HG02571 (cell line): Measurements from ENCODE around the gene CAMKK1.

Source experiments
- ATAC-seq: cut with Tn5 transposase; IDR thresholded peaks from one replicate; pipeline ENCODE4 v1.9.1; 2021; ENCODE audit warnings: mild to moderate bottlenecking, moderate library complexity; ENCODE audit not compliant: unreplicated experiment

Gene CAMKK1

GRCh38 chr17:3918372-3919122 lies 25.7 kb upstream of the CAMKK1 start:
- ATAC-seq: no peak

- no peak for ATAC-seq
Measured at GRCh38 chr17:3917391-3917931, 24.6 kb upstream of the CAMKK1 start.

DNA sequence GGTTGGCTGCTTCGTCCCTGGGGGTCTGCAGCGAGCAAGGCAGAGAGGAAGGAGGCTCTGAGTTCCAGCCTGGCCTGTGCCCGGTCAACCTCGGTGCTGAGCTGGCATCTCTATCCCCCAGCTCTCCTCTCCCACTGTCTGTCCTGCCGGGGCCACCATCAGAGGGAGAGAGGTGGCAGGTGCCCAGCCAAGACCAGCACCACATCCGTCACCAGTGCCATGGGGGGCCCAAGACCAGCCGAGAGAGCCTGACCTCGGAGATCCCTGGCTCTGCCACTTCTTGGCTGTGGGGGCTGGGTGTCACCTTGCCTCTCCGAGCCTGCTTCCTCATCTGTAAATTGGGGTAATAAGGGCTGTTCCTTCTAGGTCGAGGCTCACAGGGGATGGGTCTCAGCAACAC lies 24.0 kb upstream of the CAMKK1 start:
- no peak for ATAC-seq

DNA sequence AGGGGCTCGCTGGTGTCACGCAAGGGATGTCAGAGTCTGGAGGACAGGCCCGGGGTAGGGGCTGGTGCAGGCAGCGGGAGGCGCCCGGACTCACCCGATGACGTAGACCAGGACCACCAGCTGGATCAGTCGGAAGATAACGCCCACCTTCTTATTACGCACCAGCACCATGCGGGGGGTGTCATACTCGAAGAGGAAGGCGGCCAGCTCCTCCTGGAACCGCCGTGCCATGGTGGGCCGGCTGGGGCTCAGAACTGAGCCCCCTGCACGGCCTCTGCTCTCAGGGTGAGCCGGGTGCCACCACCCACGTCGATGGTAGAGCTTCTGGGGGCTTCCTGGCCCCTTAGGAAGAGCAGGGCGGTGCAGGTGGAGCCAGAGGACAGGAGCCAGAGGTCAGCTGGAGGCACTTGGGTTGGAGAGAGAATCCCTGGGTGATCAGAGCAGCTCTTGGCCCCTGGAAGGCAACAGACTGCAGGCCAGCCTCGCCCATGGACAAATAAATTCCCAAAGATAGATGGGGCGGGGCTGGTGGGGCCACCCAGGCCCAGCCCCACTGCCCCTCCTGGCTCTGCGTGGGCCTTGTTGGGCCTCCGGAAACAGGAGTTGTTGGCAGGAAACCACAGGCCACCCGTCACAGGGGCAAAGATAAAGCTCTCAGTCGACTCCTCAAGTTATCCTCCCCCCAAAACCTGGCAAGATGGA lies 23.3 kb upstream of the CAMKK1 start, which contains the start of gene P2RX1:
Gene P2RX1 (minus strand): TSS at position 471 of the 702 bp plus-strand sequence. CDS start 240 bp downstream, at position 231.
- ATAC-seq: no peak

GRCh38 chr17:3915581-3915994 lies 22.7 kb upstream of the CAMKK1 start:
- ATAC-seq: no peak

GRCh38 chr17:3914312-3914670 lies 21.4 kb upstream of the CAMKK1 start:
- peak; percentile 49 for ATAC-seq

DNA sequence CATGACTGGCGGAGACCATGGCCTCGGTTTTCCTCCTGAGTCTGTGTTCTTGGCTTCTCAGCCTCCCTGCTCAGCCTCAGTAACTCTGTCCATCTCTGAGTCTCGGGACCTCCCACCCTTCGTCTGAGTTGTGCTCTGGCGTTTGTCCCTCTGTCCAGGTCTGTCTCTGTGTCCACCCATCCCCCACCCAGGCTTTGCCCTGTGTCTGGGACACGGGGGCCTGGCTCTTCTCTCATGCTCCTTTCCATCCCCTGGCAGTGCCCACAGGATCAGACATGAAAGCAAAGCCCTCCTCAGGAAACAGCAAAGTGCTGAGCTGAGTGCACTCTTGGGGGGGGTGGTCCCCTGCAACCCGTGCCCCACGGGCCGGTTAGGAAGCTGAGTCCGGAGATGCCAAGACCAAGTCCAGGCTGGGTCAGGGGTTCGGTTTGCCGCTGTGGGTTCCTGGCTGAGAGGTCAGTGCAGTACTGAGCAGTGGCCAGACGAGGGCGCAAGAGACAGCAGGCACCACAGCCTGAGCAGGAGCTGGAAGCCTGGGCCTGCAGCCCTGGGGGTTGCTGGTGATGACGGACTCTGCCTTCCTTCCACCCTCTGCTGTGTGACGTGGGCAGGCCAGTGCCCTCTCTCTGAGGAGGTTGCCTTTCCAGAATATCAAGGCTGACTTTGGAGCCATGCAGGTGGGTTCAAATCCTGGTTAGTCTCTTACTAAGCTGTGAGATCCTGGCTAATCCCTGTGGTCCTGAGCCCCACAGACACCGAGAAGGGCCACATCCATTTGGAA lies 20.9 kb upstream of the CAMKK1 start:
- peak; percentile 43 for ATAC-seq

- no peak for ATAC-seq
Measured at GRCh38 chr17:3912827-3913226, 20.0 kb upstream of the CAMKK1 start.

GRCh38 chr17:3911271-3912053 lies 18.6 kb upstream of the CAMKK1 start:
- ATAC-seq: peak; percentile 73

- ATAC-seq: no peak
Measured at GRCh38 chr17:3910420-3911270, 17.8 kb upstream of the CAMKK1 start.

DNA sequence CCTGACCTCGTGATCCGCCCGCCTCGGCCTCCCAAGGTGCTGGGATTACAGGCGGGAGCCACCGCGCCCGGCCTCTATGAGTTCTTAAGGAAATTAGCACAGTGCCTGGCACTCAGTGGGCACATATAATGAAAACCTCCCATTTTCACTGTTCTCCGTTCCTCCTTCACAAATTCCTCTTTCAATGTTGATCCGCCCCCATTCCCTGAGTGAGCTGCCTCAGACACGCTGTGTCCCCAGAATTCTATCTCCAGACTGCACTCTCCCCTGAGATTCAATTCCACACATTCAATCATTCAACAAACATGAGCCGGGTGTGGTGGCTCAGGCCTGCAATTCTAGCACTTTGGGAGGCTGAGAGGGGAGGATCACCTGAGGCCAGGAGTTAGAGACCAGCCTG lies 16.4 kb upstream of the CAMKK1 start:
- ATAC-seq: no peak

GRCh38 chr17:3907483-3908216 lies 14.8 kb upstream of the CAMKK1 start:
- ATAC-seq: no peak

- no peak for ATAC-seq
Measured at GRCh38 chr17:3906881-3907280, 14.0 kb upstream of the CAMKK1 start.

GRCh38 chr17:3905017-3905520 lies 12.2 kb upstream of the CAMKK1 start:
- ATAC-seq: no peak

DNA sequence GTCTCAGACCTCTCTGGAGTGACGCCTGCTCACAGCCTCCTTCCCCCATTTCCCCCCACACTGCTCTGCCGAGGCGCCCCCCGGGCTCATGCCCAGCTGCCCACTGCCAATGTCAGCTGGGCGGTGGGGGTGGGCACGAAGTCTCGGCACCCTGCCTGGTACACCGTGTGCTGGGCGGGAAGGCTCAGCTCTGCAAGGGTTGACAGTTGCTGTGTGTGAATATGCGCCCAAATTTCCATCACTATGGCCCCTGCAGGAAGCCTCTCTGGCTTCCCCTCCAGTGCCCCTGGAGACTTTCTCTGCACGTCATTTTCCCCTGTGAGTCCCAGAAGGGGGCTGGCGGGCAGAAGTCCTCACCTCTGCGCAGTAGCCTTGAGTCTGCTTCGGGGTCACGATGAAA lies 11.6 kb upstream of the CAMKK1 start:
- no peak for ATAC-seq

GRCh38 chr17:3903881-3904290 lies 11.0 kb upstream of the CAMKK1 start:
- no peak for ATAC-seq

GRCh38 chr17:3903051-3903825 lies 10.4 kb upstream of the CAMKK1 start:
- no peak for ATAC-seq

- ATAC-seq: no peak
Measured at GRCh38 chr17:3900646-3901045, 7.8 kb upstream of the CAMKK1 start.
